Esophagus muscularis mucosa (tissue), 4 donors: ENCODE data around the gene EGR2. TPM values are rescaled to one million over a fixed set of nuclear protein-coding genes. Genes with fewer than 3 reads are reported as not detected.

Experiments used
- DNase-seq: peaks from one replicate; pipeline ENCODE4 v3.0.0-alpha.2; 2017; ENCODE audit errors: extremely low spot score
- H3K27ac ChIP-seq, 4 donors: fragments of 200-600 bp; sonication (generic); replicated peaks in 1 of 4; 1 replicate in 3 of 4; 2 replicates in 1 of 4; pipeline ENCODE4 v1.5.1; 2016 to 2019; ENCODE audit warnings: mild to moderate bottlenecking in 1 of 4
- H3K27me3 ChIP-seq, 4 donors: fragments of 200-600 bp; sonication (generic); one replicate each; pipeline versions ENCODE4 v1.5.1 to v1.6.0; 2016 to 2019
- H3K36me3 ChIP-seq, 4 donors: fragments of 200-600 bp; sonication (generic); one replicate each; pipeline ENCODE4 v1.5.1; 2016 to 2019
- H3K4me1 ChIP-seq, 4 donors: fragments of 200-600 bp; sonication (generic); one replicate each; pipeline ENCODE4 v1.5.1; 2016 to 2019
- H3K4me3 ChIP-seq, 4 donors: fragments of 200-600 bp; sonication (generic); 1 replicate in 2 of 4; 2 replicates in 2 of 4; pipeline ENCODE4 v1.5.1; 2016 to 2019; ENCODE audit warnings: mild to moderate bottlenecking in 4 of 4, moderate library complexity in 1 of 4
- H3K9me3 ChIP-seq, 4 donors: fragments of 200-600 bp; sonication (generic); 1 replicate in 3 of 4; 2 replicates in 1 of 4; pipeline ENCODE4 v1.5.1; 2016 to 2019
- CTCF ChIP-seq, 3 experiments: fragments of 200-600 bp in 2 of 3; fragments of 450-650 bp in 1 of 3; sonication (generic) in 2 of 3; IDR thresholded peaks; one replicate each; pipeline ENCODE4 v1.5.1; 2017 to 2019; ENCODE audit warnings: antibody characterized with exemption in 3 of 3, mild to moderate bottlenecking in 2 of 3, moderate library complexity in 1 of 3
- EP300 ChIP-seq: sonication (generic); formaldehyde crosslinking; IDR thresholded peaks from one replicate; pipeline ENCODE4 v1.6.1; 2017; ENCODE audit warnings: antibody characterized with exemption
- POLR2A ChIP-seq: fragments of 450-650 bp; IDR thresholded peaks from one replicate; pipeline ENCODE4 v1.6.1; 2017; ENCODE audit warnings: antibody characterized with exemption, moderate library complexity, mild to moderate bottlenecking, low read depth
- POLR2AphosphoS5 ChIP-seq, 2 donors: sonication (generic); formaldehyde crosslinking; IDR thresholded peaks; one replicate each; pipeline ENCODE4 v1.6.1; 2017; ENCODE audit warnings: antibody characterized with exemption in 2 of 2
- WGBS: methylation state at CpG from one replicate; pipeline ENCODE4 v1.1.5; 2018; 5-methylcytosine and 5-hydroxymethylcytosine counted together
- intact Hi-C: fragments of 100-400 bp; cut with DNase I; formaldehyde crosslinking; loops from one replicate; pipeline ENCODE4 v1.15.1; 2023
- total RNA-seq, 4 donors: library from RNA; depleted of rRNA; stranded (reverse); fragments of >200 nt; gene quantifications; one replicate each; pipeline versions ENCODE4 v1.1.0 to v1.2.1, GENCODE V29; 2016

Gene EGR2
- total RNA-seq, 4 donors from 2014 or later: 0.26 to 4.0 (median 1.5) TPM

- H3K27ac ChIP-seq: no peak overlapping the region
- peaks cover 8 to 28% (median 25%) of the 10 kb centered on the region in 4 donors for H3K4me1 ChIP-seq
- whole genome bisulfite sequencing: 92% methylated on average over 3 of the region's 3 CpGs
- no peaks in the 10 kb centered on the region for H3K27me3 ChIP-seq
- no peaks in the 10 kb centered on the region for H3K9me3 ChIP-seq
- no peaks in the 10 kb centered on the region for H3K36me3 ChIP-seq
- intact Hi-C loops: loop anchor here (5.0 kb wide), 1 partner anchor 335 kb away; no protein-coding TSS in a partner anchor
- TF ChIP-seq POLR2A (no peak), CTCF (IDR thresholded peaks at IDR 0.05) (no peak), POLR2AphosphoS5 (IDR thresholded peaks at IDR 0.05) (no peak), EP300 (no peak)
- H3K4me3 ChIP-seq: no peak overlapping the region
- DNase-seq: no peak
These were observed 14.3 kb downstream of the EGR2 start for GRCh38 chr10:62801871-62802270.

- intact Hi-C loops: no loop called here
- Histone ChIP-seq H3K27ac (no peak overlapping the region), H3K4me3 (no peak overlapping the region), H3K9me3 (no peaks in the 10 kb centered on the region), H3K27me3 (peaks cover 0 to 4% (median 2%) of the 10 kb centered on the region in 4 donors), H3K4me1 (no peaks in the 10 kb centered on the region), H3K36me3 (no peaks in the 10 kb centered on the region)
- WGBS: 83% methylated on average over 3 of the region's 3 CpGs
- no peak for TF ChIP-seq POLR2AphosphoS5 (IDR thresholded peaks at IDR 0.05)
- no peak for TF ChIP-seq POLR2A
- no peak for TF ChIP-seq EP300
- no peak for TF ChIP-seq CTCF (IDR thresholded peaks at IDR 0.05)
- no peak for DNase-seq
These were observed 19.3 kb downstream of the EGR2 start for GRCh38 chr10:62796896-62797295.

- no peaks in the 10 kb centered on the region for H3K4me1 ChIP-seq
- intact Hi-C loops: no loop called here
- 93% methylated on average over 4 of the region's 4 CpGs for WGBS
- no peak for DNase-seq
- TF ChIP-seq EP300: no peak
- TF ChIP-seq POLR2A: no peak
- no peak for TF ChIP-seq POLR2AphosphoS5 (IDR thresholded peaks at IDR 0.05)
- no peak for TF ChIP-seq CTCF (IDR thresholded peaks at IDR 0.05)
- H3K4me3 ChIP-seq: no peak overlapping the region
- H3K9me3 ChIP-seq: no peaks in the 10 kb centered on the region
- H3K27ac ChIP-seq: no peak overlapping the region
- peaks cover 0 to 4% (median 2%) of the 10 kb centered on the region in 4 donors for H3K27me3 ChIP-seq
- H3K36me3 ChIP-seq: no peaks in the 10 kb centered on the region
These were observed 20.4 kb downstream of the EGR2 start for GRCh38 chr10:62795762-62796161.

GRCh38 chr10:62795100-62795499 lies 21.1 kb downstream of the EGR2 start:
- H3K4me1 ChIP-seq: no peaks in the 10 kb centered on the region
- intact Hi-C loops: no loop called here
- no peak overlapping the region for H3K4me3 ChIP-seq
- DNase-seq: no peak
- no peaks in the 10 kb centered on the region for H3K9me3 ChIP-seq
- H3K27me3 ChIP-seq: peaks cover 0 to 4% (median 2%) of the 10 kb centered on the region in 4 donors
- TF ChIP-seq CTCF (IDR thresholded peaks at IDR 0.05): no peak
- no peak for TF ChIP-seq EP300
- TF ChIP-seq POLR2A: no peak
- no peak for TF ChIP-seq POLR2AphosphoS5 (IDR thresholded peaks at IDR 0.05)
- H3K36me3 ChIP-seq: no peaks in the 10 kb centered on the region
- H3K27ac ChIP-seq: no peak overlapping the region

GRCh38 chr10:62794306-62794705 lies 21.9 kb downstream of the EGR2 start:
- no peak for DNase-seq
- TF ChIP-seq POLR2A (no peak), EP300 (no peak), CTCF (IDR thresholded peaks at IDR 0.05) (no peak), POLR2AphosphoS5 (IDR thresholded peaks at IDR 0.05) (no peak)
- no peak overlapping the region for H3K4me3 ChIP-seq
- H3K36me3 ChIP-seq: no peaks in the 10 kb centered on the region
- 94% methylated on average over 1 of the region's 1 CpG for WGBS
- peaks cover 0 to 4% (median 2%) of the 10 kb centered on the region in 4 donors for H3K27me3 ChIP-seq
- peaks cover 3 to 4% (median 4%) of the 10 kb centered on the region in 4 donors for H3K4me1 ChIP-seq
- intact Hi-C loops: no loop called here
- H3K27ac ChIP-seq: no peak overlapping the region
- H3K9me3 ChIP-seq: no peaks in the 10 kb centered on the region
